C4-2B (cell line): ENCODE results near the gene EP300.

Experiments
- ZFX ChIP-seq: fragments of 450-650 bp; IDR thresholded peaks from 2 replicates; pipeline ENCODE4 v1.6.1; 2017
- TF ChIP-seq, protein P1 (sequence below): fragments of 450-650 bp; conservative IDR thresholded peaks from 2 replicates; pipeline ENCODE4 v1.5.1; 2017; ENCODE audit warnings: mild to moderate bottlenecking

- TF ChIP-seq, protein P1, sequence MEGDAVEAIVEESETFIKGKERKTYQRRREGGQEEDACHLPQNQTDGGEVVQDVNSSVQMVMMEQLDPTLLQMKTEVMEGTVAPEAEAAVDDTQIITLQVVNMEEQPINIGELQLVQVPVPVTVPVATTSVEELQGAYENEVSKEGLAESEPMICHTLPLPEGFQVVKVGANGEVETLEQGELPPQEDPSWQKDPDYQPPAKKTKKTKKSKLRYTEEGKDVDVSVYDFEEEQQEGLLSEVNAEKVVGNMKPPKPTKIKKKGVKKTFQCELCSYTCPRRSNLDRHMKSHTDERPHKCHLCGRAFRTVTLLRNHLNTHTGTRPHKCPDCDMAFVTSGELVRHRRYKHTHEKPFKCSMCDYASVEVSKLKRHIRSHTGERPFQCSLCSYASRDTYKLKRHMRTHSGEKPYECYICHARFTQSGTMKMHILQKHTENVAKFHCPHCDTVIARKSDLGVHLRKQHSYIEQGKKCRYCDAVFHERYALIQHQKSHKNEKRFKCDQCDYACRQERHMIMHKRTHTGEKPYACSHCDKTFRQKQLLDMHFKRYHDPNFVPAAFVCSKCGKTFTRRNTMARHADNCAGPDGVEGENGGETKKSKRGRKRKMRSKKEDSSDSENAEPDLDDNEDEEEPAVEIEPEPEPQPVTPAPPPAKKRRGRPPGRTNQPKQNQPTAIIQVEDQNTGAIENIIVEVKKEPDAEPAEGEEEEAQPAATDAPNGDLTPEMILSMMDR = no peak
- peak; percentile 72 for TF ChIP-seq ZFX
These were observed at the start of gene EP300 for GRCh38 chr22:41092023-41092817.
